ENCODE measurements around the gene PTPRD.

The PTPRD gene

DNA sequence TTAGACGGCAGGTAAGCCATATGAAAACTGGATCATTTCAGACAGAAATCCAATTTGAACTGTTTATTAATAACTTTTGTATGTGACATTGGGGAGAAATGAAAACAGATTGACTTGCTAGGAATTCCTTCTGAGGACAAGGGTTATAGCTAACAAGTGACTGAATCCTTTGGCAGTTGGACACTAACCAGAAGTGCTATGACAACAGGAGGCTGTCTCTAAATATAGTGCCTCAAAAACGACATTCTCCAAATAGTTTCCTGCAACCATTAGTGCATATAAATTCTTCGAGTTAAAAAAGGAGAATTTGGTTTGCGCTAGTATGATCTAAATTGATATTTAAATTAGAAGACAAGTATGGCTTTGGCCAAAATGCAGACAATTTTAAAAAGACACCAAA lies 338.6 kb downstream of the PTPRD start:
- H3K27ac ChIP-seq (ENCODE audit: low read length), result no peak overlapping the region
- no peaks in the 10 kb centered on the region for H3K27me3 ChIP-seq (ENCODE audit: control insufficient read depth in 1 of 2, insufficient read depth in 2 of 2, low read length in 2 of 2)
- H3K36me3 ChIP-seq (ENCODE audit: control insufficient read depth in 2 of 2, insufficient read depth in 2 of 2, low read length in 2 of 2), result no peaks in the 10 kb centered on the region
- no peak overlapping the region for H3K9ac ChIP-seq (ENCODE audit: low read length in 2 of 2)
- H3K4me3 ChIP-seq (ENCODE audit: low read length in 2 of 2), result no peak overlapping the region
- H3K9me3 ChIP-seq (ENCODE audit: control insufficient read depth in 2 of 2, low read length in 2 of 2), result no peaks in the 10 kb centered on the region
- no peaks in the 10 kb centered on the region for H3K4me1 ChIP-seq (ENCODE audit: control insufficient read depth, insufficient read depth, low read length)

- Histone ChIP-seq H3K27ac (ENCODE audit: low read length) (no peak overlapping the region), H3K4me1 (ENCODE audit: control insufficient read depth, insufficient read depth, low read length) (no peaks in the 10 kb centered on the region), H3K4me3 (ENCODE audit: low read length in 2 of 2) (no peak overlapping the region)
Measured at GRCh38 chr9:10272830-10273229, 340.0 kb downstream of the PTPRD start.

DNA sequence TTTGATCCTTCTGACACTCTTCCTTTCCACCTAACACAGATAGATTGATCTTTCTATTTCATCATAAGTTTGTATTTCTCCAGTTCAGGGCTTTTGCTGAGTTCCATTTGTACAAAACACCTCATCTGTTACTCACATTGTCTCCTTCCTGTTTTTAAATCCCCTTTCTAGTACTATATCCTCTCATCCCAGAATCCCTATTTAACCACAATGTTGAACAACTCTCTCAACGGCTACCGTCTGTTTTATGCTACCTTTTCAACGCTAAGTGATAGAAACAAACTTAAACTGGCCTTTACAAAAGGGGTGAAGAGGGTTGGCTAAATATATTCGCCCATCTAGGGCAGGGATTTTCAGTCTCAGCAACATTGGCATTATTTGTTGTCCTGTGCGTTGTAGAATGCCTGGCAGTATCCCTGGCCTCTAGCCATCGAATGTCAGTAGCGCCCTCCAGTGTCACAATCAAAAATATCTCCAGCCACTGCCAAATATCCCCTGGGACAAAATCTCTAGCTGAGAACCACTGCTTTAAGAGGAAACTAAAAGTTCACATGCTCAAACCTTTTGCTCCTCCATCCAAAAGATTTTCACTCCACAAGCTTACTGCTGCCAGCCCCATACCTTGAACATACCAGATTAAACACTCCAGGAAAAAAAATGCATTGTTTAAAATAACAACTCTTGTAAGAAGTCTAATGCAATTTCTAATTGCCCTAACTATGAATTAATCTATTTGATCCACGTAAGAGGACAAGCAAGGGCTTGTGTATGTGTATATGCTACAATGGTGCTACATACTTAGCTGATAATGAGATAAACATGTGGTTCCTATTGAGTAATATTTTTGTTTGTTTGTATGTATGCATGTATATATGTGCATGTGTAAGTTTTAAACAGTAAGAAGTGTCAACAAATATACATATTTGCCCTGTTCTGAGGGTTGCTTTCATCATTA lies 344.0 kb downstream of the PTPRD start:
- Histone ChIP-seq H3K9me3 (ENCODE audit: control insufficient read depth in 2 of 2, low read length in 2 of 2) (no peaks in the 10 kb centered on the region), H3K9ac (ENCODE audit: low read length in 2 of 2) (no peak overlapping the region), H3K27me3 (ENCODE audit: control insufficient read depth in 1 of 2, insufficient read depth in 2 of 2, low read length in 2 of 2) (no peaks in the 10 kb centered on the region), H3K4me1 (ENCODE audit: control insufficient read depth, insufficient read depth, low read length) (no peaks in the 10 kb centered on the region), H3K27ac (ENCODE audit: low read length) (no peak overlapping the region), H3K4me3 (ENCODE audit: low read length in 2 of 2) (no peak overlapping the region), H3K36me3 (ENCODE audit: control insufficient read depth in 2 of 2, insufficient read depth in 2 of 2, low read length in 2 of 2) (no peaks in the 10 kb centered on the region)

More at GRCh38 chr9:10272830-10273229, 340.0 kb downstream of the PTPRD start:
- H3K27me3 ChIP-seq (ENCODE audit: control insufficient read depth in 1 of 2, insufficient read depth in 2 of 2, low read length in 2 of 2), result no peaks in the 10 kb centered on the region
- H3K9me3 ChIP-seq (ENCODE audit: control insufficient read depth in 2 of 2, low read length in 2 of 2), result no peaks in the 10 kb centered on the region
- no peak overlapping the region for H3K9ac ChIP-seq (ENCODE audit: low read length in 2 of 2)
- H3K36me3 ChIP-seq (ENCODE audit: control insufficient read depth in 2 of 2, insufficient read depth in 2 of 2, low read length in 2 of 2), result no peaks in the 10 kb centered on the region

- Histone ChIP-seq H3K4me1 (ENCODE audit: control insufficient read depth, insufficient read depth, low read length) (no peaks in the 10 kb centered on the region), H3K27ac (ENCODE audit: low read length) (no peak overlapping the region), H3K27me3 (ENCODE audit: control insufficient read depth in 1 of 2, insufficient read depth in 2 of 2, low read length in 2 of 2) (no peaks in the 10 kb centered on the region), H3K36me3 (ENCODE audit: control insufficient read depth in 2 of 2, insufficient read depth in 2 of 2, low read length in 2 of 2) (no peaks in the 10 kb centered on the region), H3K4me3 (ENCODE audit: low read length in 2 of 2) (no peak overlapping the region), H3K9me3 (ENCODE audit: control insufficient read depth in 2 of 2, low read length in 2 of 2) (no peaks in the 10 kb centered on the region), H3K9ac (ENCODE audit: low read length in 2 of 2) (no peak overlapping the region)
Measured at GRCh38 chr9:10265153-10265631, 347.6 kb downstream of the PTPRD start.

- no peaks in the 10 kb centered on the region for H3K9me3 ChIP-seq (ENCODE audit: control insufficient read depth in 2 of 2, low read length in 2 of 2)
- H3K36me3 ChIP-seq (ENCODE audit: control insufficient read depth in 2 of 2, insufficient read depth in 2 of 2, low read length in 2 of 2), result no peaks in the 10 kb centered on the region
- no peaks in the 10 kb centered on the region for H3K4me1 ChIP-seq (ENCODE audit: control insufficient read depth, insufficient read depth, low read length)
- H3K4me3 ChIP-seq (ENCODE audit: low read length in 2 of 2), result no peak overlapping the region
- H3K9ac ChIP-seq (ENCODE audit: low read length in 2 of 2), result no peak overlapping the region
- H3K27ac ChIP-seq (ENCODE audit: low read length), result no peak overlapping the region
- H3K27me3 ChIP-seq (ENCODE audit: control insufficient read depth in 1 of 2, insufficient read depth in 2 of 2, low read length in 2 of 2), result no peaks in the 10 kb centered on the region
Measured at GRCh38 chr9:10260501-10260900, 352.3 kb downstream of the PTPRD start.

GRCh38 chr9:10259668-10260067 lies 353.1 kb downstream of the PTPRD start:
- H3K27ac ChIP-seq (ENCODE audit: low read length), result no peak overlapping the region
- no peaks in the 10 kb centered on the region for H3K9me3 ChIP-seq (ENCODE audit: control insufficient read depth in 2 of 2, low read length in 2 of 2)
- no peak overlapping the region for H3K4me3 ChIP-seq (ENCODE audit: low read length in 2 of 2)
- H3K9ac ChIP-seq (ENCODE audit: low read length in 2 of 2), result no peak overlapping the region
- H3K36me3 ChIP-seq (ENCODE audit: control insufficient read depth in 2 of 2, insufficient read depth in 2 of 2, low read length in 2 of 2), result no peaks in the 10 kb centered on the region
- H3K4me1 ChIP-seq (ENCODE audit: control insufficient read depth, insufficient read depth, low read length), result no peaks in the 10 kb centered on the region
- H3K27me3 ChIP-seq (ENCODE audit: control insufficient read depth in 1 of 2, insufficient read depth in 2 of 2, low read length in 2 of 2), result no peaks in the 10 kb centered on the region

- no peak overlapping the region for H3K4me3 ChIP-seq (ENCODE audit: low read length in 2 of 2)
- no peaks in the 10 kb centered on the region for H3K36me3 ChIP-seq (ENCODE audit: control insufficient read depth in 2 of 2, insufficient read depth in 2 of 2, low read length in 2 of 2)
- H3K4me1 ChIP-seq (ENCODE audit: control insufficient read depth, insufficient read depth, low read length), result no peaks in the 10 kb centered on the region
- H3K9ac ChIP-seq (ENCODE audit: low read length in 2 of 2), result no peak overlapping the region
- no peak overlapping the region for H3K27ac ChIP-seq (ENCODE audit: low read length)
- no peaks in the 10 kb centered on the region for H3K9me3 ChIP-seq (ENCODE audit: control insufficient read depth in 2 of 2, low read length in 2 of 2)
- H3K27me3 ChIP-seq (ENCODE audit: control insufficient read depth in 1 of 2, insufficient read depth in 2 of 2, low read length in 2 of 2), result no peaks in the 10 kb centered on the region
Measured at GRCh38 chr9:10255758-10256157, 357.0 kb downstream of the PTPRD start.

GRCh38 chr9:10254338-10254737 lies 358.5 kb downstream of the PTPRD start:
- Histone ChIP-seq H3K36me3 (ENCODE audit: control insufficient read depth in 2 of 2, insufficient read depth in 2 of 2, low read length in 2 of 2) (no peaks in the 10 kb centered on the region), H3K4me3 (ENCODE audit: low read length in 2 of 2) (no peak overlapping the region), H3K9ac (ENCODE audit: low read length in 2 of 2) (no peak overlapping the region), H3K27ac (ENCODE audit: low read length) (no peak overlapping the region), H3K9me3 (ENCODE audit: control insufficient read depth in 2 of 2, low read length in 2 of 2) (no peaks in the 10 kb centered on the region), H3K27me3 (ENCODE audit: control insufficient read depth in 1 of 2, insufficient read depth in 2 of 2, low read length in 2 of 2) (no peaks in the 10 kb centered on the region), H3K4me1 (ENCODE audit: control insufficient read depth, insufficient read depth, low read length) (no peaks in the 10 kb centered on the region)

DNA sequence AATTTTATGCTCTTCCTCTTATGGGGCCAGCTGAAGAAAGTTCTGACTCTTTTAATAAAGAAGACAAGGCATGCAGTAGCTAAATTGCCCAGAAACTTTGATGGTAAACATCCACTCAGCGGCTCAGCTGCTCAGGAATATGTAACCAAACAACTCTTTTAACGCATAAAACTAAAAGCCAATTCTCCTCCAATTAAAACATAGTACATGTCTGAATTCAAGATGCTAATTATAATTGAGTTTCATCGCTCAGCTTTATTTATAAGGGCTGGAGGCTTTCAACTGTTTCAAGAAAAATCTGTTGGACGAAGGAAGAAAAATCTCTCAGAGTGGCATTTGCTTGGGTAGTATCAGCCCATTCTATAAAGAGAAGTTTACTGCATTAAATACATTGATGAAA lies 359.5 kb downstream of the PTPRD start:
- Histone ChIP-seq H3K9ac (ENCODE audit: low read length in 2 of 2) (no peak overlapping the region), H3K27ac (ENCODE audit: low read length) (no peak overlapping the region), H3K4me1 (ENCODE audit: control insufficient read depth, insufficient read depth, low read length) (no peaks in the 10 kb centered on the region), H3K27me3 (ENCODE audit: control insufficient read depth in 1 of 2, insufficient read depth in 2 of 2, low read length in 2 of 2) (no peaks in the 10 kb centered on the region), H3K4me3 (ENCODE audit: low read length in 2 of 2) (no peak overlapping the region), H3K9me3 (ENCODE audit: control insufficient read depth in 2 of 2, low read length in 2 of 2) (no peaks in the 10 kb centered on the region), H3K36me3 (ENCODE audit: control insufficient read depth in 2 of 2, insufficient read depth in 2 of 2, low read length in 2 of 2) (no peaks in the 10 kb centered on the region)

GRCh38 chr9:10252174-10252573 lies 360.6 kb downstream of the PTPRD start:
- H3K9me3 ChIP-seq (ENCODE audit: control insufficient read depth in 2 of 2, low read length in 2 of 2), result no peaks in the 10 kb centered on the region
- H3K9ac ChIP-seq (ENCODE audit: low read length in 2 of 2), result no peak overlapping the region

DNA sequence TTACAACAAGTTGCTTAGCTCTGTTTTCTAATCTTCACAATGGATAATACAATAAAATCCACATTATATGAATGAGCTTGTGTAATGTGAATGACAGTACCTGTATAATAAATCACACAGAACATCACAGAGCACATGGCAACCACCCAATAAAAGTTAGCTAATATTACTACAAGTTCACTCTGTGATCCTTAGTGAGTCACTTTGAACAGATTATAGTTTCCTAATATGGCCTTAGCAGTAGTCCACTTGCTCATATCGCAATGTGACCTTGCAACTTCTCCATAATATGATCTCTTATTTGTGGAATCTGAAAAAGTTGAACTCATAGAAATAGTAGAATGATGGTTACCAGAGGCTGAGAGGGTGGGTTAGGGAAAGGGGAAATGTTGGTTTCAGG lies 361.3 kb downstream of the PTPRD start:
- Histone ChIP-seq H3K9me3 (ENCODE audit: control insufficient read depth in 2 of 2, low read length in 2 of 2) (no peaks in the 10 kb centered on the region), H3K4me3 (ENCODE audit: low read length in 2 of 2) (no peak overlapping the region), H3K27me3 (ENCODE audit: control insufficient read depth in 1 of 2, insufficient read depth in 2 of 2, low read length in 2 of 2) (no peaks in the 10 kb centered on the region), H3K36me3 (ENCODE audit: control insufficient read depth in 2 of 2, insufficient read depth in 2 of 2, low read length in 2 of 2) (no peaks in the 10 kb centered on the region), H3K9ac (ENCODE audit: low read length in 2 of 2) (no peak overlapping the region), H3K4me1 (ENCODE audit: control insufficient read depth, insufficient read depth, low read length) (no peaks in the 10 kb centered on the region), H3K27ac (ENCODE audit: low read length) (no peak overlapping the region)

More at GRCh38 chr9:10252174-10252573, 360.6 kb downstream of the PTPRD start:
- Histone ChIP-seq H3K4me3 (ENCODE audit: low read length in 2 of 2) (no peak overlapping the region), H3K27me3 (ENCODE audit: control insufficient read depth in 1 of 2, insufficient read depth in 2 of 2, low read length in 2 of 2) (no peaks in the 10 kb centered on the region), H3K4me1 (ENCODE audit: control insufficient read depth, insufficient read depth, low read length) (no peaks in the 10 kb centered on the region), H3K27ac (ENCODE audit: low read length) (no peak overlapping the region), H3K36me3 (ENCODE audit: control insufficient read depth in 2 of 2, insufficient read depth in 2 of 2, low read length in 2 of 2) (no peaks in the 10 kb centered on the region)
